Prostate gland (tissue), 2 donors: Measurements from ENCODE around the gene MYO5A.

Experiments
- POLR2A ChIP-seq: fragments of 450-650 bp; IDR thresholded peaks from one replicate; pipeline ENCODE4 v1.6.1; 2016; ENCODE audit warnings: antibody characterized with exemption, mild to moderate bottlenecking
- POLR2AphosphoS5 ChIP-seq: sonication (generic); formaldehyde crosslinking; IDR thresholded peaks from one replicate; pipeline ENCODE4 v1.6.1; 2017; ENCODE audit warnings: antibody characterized with exemption
- TF ChIP-seq, protein P1 (sequence below), 4 experiments: fragments of 200-600 bp in 2 of 4; fragments of 450-650 bp in 2 of 4; sonication (generic) in 2 of 4; IDR thresholded peaks; 1 replicate in 3 of 4; 2 replicates in 1 of 4; pipeline ENCODE4 v1.5.1; 2016 to 2019; ENCODE audit warnings: antibody characterized with exemption in 4 of 4, mild to moderate bottlenecking in 2 of 4, moderate library complexity in 2 of 4

DNA sequence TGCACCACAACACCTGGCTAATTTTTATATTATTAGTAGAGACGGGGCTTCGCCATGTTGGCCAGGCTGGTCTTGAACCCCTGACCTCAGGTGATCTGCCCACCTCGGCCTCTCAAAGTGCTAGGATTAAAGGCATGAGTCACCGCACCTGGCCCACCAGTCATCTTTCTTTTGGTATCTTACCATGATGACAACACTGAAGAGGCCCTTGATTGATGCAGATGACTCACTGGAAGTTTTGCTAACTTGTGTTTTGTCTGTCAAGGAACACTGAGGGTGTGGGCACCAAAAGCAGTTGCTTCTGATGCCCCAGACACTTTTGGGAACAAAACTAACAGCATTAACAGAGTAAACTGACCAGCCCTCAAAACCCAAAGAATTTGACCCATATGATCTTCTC, 88.3 kb downstream of the MYO5A start:
- TF ChIP-seq POLR2A (no peak), POLR2AphosphoS5 (no peak)
- TF ChIP-seq, protein P1, sequence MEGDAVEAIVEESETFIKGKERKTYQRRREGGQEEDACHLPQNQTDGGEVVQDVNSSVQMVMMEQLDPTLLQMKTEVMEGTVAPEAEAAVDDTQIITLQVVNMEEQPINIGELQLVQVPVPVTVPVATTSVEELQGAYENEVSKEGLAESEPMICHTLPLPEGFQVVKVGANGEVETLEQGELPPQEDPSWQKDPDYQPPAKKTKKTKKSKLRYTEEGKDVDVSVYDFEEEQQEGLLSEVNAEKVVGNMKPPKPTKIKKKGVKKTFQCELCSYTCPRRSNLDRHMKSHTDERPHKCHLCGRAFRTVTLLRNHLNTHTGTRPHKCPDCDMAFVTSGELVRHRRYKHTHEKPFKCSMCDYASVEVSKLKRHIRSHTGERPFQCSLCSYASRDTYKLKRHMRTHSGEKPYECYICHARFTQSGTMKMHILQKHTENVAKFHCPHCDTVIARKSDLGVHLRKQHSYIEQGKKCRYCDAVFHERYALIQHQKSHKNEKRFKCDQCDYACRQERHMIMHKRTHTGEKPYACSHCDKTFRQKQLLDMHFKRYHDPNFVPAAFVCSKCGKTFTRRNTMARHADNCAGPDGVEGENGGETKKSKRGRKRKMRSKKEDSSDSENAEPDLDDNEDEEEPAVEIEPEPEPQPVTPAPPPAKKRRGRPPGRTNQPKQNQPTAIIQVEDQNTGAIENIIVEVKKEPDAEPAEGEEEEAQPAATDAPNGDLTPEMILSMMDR (IDR thresholded peaks at IDR 0.05) = no peak
